H1 (cell line): ENCODE data around the gene OR51M1. TPM values are rescaled to one million over a fixed set of nuclear protein-coding genes. Genes with fewer than 3 reads are reported as not detected.

Source experiments
- NANOG ChIP-seq: IDR thresholded peaks from 2 replicates; pipeline ENCODE4 v1.6.1; 2011; ENCODE audit warnings: low read length, low read depth, mild to moderate bottlenecking, inconsistent platforms; ENCODE audit not compliant: insufficient read depth, poor library complexity, severe bottlenecking
- SAP30 ChIP-seq: fragments of 300-600 bp; sonication (generic); IDR thresholded peaks from 2 replicates; pipeline ENCODE4 v1.7.1; 2012; ENCODE audit warnings: low read length, moderate library complexity, mild to moderate bottlenecking, inconsistent platforms; ENCODE audit not compliant: insufficient read depth, insufficient replicate concordance
- polyA plus RNA-seq, 7 experiments: library from polyadenylated mRNA; depleted of rRNA in 3 of 7; stranded (reverse) in 5 of 7; unstranded in 2 of 7; fragments of >200 nt in 5 of 7; fragments of 200-250 nt in 2 of 7; gene quantifications; 1 replicate in 5 of 7; 2 replicates in 1 of 7; 4 replicates in 1 of 7; pipeline versions ENCODE4 v1.2.1 to v1.2.3, GENCODE V29; 2011 to 2013; ENCODE audit warnings: missing spikeins in 2 of 7, mixed read lengths in 2 of 7
- total RNA-seq: library from RNA; stranded (reverse); fragmentation: NEBNext Ultra II Directional; extraction: Animal tissue kit (Norgen Biotek cat#: 25700); gene quantifications from 2 replicates; pipeline ENCODE4 v1.2.1, GENCODE V29; 2021

Gene OR51M1
- total and polyA plus RNA-seq, 2 of the 8 experiments (the other 6 are each of a cell fraction or from before 2014, with no cell fraction given) = 0.08 TPM; not detected in 1

DNA sequence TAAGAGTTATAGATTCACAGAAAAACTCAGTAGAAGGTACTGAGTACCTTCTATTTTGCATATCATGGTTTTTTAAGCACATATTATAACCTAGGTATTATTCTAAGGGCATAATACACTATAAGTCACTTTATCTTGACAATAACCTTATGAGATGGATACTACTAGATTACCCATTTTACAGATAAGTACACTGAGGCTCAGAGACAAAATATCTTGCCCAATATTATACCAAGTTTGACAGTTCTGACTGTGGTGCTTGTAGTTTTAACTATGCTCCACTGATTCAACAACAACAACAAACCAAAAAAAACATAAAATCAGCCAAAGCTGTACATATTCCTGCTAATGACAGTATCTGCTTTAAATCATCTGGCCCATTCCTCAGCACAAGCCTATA, 10.5 kb downstream of the OR51M1 start (continued):
- TF ChIP-seq NANOG (no peak), SAP30 (no peak)
